MM.1S (cell line): ENCODE results near the gene SH3PXD2A.

Experiments used
- DNase-seq: peaks from one replicate; pipeline ENCODE4 v3.0.0-alpha.2; 2015
- H2AFZ ChIP-seq: fragments of 300-600 bp; sonication (generic); 2 replicates; pipeline ENCODE4 v1.6.0; 2016; ENCODE audit warnings: antibody characterized with exemption, low read length
- H3F3A ChIP-seq: fragments of 300-600 bp; sonication (generic); 2 replicates; pipeline ENCODE4 v1.6.1; 2016; ENCODE audit warnings: mild to moderate bottlenecking, antibody characterized with exemption, low read length, moderate library complexity, mixed read lengths; ENCODE audit not compliant: insufficient read depth
- H3K27ac ChIP-seq: fragments of 300-600 bp; sonication (generic); 2 replicates; pipeline ENCODE4 v1.5.1; 2016; ENCODE audit warnings: mild to moderate bottlenecking, low read length
- H3K27me3 ChIP-seq: fragments of 300-600 bp; sonication (generic); replicated peaks from 2 replicates; pipeline ENCODE4 v1.6.0; 2016; ENCODE audit warnings: low read length; ENCODE audit not compliant: insufficient read depth
- H3K36me3 ChIP-seq: fragments of 300-600 bp; sonication (generic); replicated peaks from 2 replicates; pipeline ENCODE4 v1.6.1; 2016; ENCODE audit warnings: mild to moderate bottlenecking, low read length, mixed read lengths; ENCODE audit not compliant: insufficient read depth
- H3K4me1 ChIP-seq: fragments of 300-600 bp; sonication (generic); 2 replicates; pipeline ENCODE4 v1.6.1; 2016; ENCODE audit warnings: low read length, mixed read lengths
- H3K4me2 ChIP-seq: fragments of 300-600 bp; sonication (generic); 2 replicates; pipeline ENCODE4 v1.6.0; 2016; ENCODE audit warnings: low read depth, low read length
- H3K4me3 ChIP-seq: fragments of 300-600 bp; sonication (generic); 2 replicates; pipeline ENCODE4 v1.5.1; 2016; ENCODE audit warnings: low read length, mixed read lengths
- H3K79me2 ChIP-seq: fragments of 300-600 bp; sonication (generic); 2 replicates; pipeline ENCODE4 v1.6.1; 2016; ENCODE audit warnings: mixed run types, low read length, mixed read lengths
- H3K9ac ChIP-seq: fragments of 300-600 bp; sonication (generic); 2 replicates; pipeline ENCODE4 v1.6.1; 2016; ENCODE audit warnings: low read length, mixed read lengths
- H3K9me2 ChIP-seq: fragments of 300-600 bp; sonication (generic); replicated peaks from 2 replicates; pipeline ENCODE4 v1.6.1; 2016; ENCODE audit warnings: mild to moderate bottlenecking, low read length, mixed read lengths; ENCODE audit not compliant: insufficient read depth
- H3K9me3 ChIP-seq: fragments of 300-600 bp; sonication (generic); replicated peaks from 2 replicates; pipeline ENCODE4 v1.6.1; 2016; ENCODE audit warnings: mild to moderate bottlenecking, low read length, mixed read lengths; ENCODE audit not compliant: insufficient read depth
- H4K20me1 ChIP-seq: fragments of 300-600 bp; sonication (generic); 2 replicates; pipeline ENCODE4 v1.6.1; 2016; ENCODE audit warnings: mild to moderate bottlenecking, low read length, moderate library complexity, mixed read lengths; ENCODE audit not compliant: insufficient read depth
- EZH2 ChIP-seq: fragments of 300-600 bp; sonication (generic); optimal IDR thresholded peaks from 2 replicates; pipeline ENCODE3; 2017; ENCODE audit warnings: low read depth, mild to moderate bottlenecking, antibody characterized with exemption, low read length, mixed read lengths
- EZH2phosphoT487 ChIP-seq: fragments of 300-600 bp; sonication (generic); IDR thresholded peaks from 2 replicates; pipeline ENCODE4 v1.6.1; 2018; ENCODE audit warnings: antibody characterized with exemption, low read length
- TF ChIP-seq, protein P1 (sequence below): fragments of 300-600 bp; sonication (generic); IDR thresholded peaks from 2 replicates; pipeline ENCODE4 v1.5.1; 2016; ENCODE audit warnings: antibody characterized with exemption, low read length, mixed read lengths

SH3PXD2A gene

DNA sequence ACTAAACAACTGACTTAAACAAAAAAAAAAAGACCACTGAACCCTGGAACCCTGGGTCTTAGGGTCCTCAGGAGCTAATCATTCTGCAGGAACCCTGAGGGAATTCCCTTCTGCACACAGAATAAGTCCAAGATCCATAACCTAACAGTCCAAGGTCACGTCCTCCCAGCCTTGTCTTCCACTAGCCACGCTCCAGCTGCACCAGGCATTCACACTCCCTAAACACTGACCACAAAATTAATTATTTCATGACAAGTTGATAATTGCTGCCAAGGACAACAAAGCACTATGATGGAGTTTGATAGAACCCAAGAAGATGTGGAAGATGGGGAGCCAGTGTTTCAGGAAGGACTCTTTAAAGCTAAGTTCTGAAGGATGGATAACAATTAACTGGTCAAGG, 130.6 kb downstream of the SH3PXD2A start:
- DNase-seq = no peak
- H3K4me3 ChIP-seq = no peak overlapping the region
- H3K27me3 ChIP-seq = no peaks in the 10 kb centered on the region
- H3K9me3 ChIP-seq = no peaks in the 10 kb centered on the region
- TF ChIP-seq EZH2phosphoT487 (no peak), EZH2 (no peak)
- H3F3A ChIP-seq = no peaks in the 10 kb centered on the region
- no peak overlapping the region for H3K4me2 ChIP-seq
- no peaks in the 10 kb centered on the region for H4K20me1 ChIP-seq
- H3K27ac ChIP-seq = no peak overlapping the region
- H3K9me2 ChIP-seq = no peaks in the 10 kb centered on the region
- H3K79me2 ChIP-seq = no peaks in the 10 kb centered on the region
- H3K36me3 ChIP-seq = no peaks in the 10 kb centered on the region
- no peaks in the 10 kb centered on the region for H3K4me1 ChIP-seq
- no peak overlapping the region for H2AFZ ChIP-seq
- no peak overlapping the region for H3K9ac ChIP-seq

DNA sequence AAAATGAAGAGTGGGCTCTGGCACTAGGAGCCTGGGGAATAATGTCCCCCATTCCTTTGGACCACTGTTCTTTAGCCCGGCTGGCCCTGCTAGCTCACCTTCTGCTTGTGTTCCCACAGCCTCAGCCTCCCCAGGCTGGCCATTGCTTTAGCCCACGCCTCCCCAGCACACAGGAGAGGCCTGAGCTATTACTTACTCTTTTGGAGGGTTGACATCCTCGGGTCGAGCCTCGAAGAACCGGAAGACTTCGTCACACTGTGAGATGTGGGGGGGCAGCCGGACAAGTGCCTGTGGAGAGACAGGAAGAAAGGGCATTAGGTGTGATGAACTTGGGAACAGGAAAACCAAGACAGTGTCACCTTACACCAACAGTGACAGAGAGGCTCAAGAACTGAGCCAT, 131.3 kb downstream of the SH3PXD2A start:
- TF ChIP-seq EZH2 (no peak), EZH2phosphoT487 (no peak)
- TF ChIP-seq, protein P1, sequence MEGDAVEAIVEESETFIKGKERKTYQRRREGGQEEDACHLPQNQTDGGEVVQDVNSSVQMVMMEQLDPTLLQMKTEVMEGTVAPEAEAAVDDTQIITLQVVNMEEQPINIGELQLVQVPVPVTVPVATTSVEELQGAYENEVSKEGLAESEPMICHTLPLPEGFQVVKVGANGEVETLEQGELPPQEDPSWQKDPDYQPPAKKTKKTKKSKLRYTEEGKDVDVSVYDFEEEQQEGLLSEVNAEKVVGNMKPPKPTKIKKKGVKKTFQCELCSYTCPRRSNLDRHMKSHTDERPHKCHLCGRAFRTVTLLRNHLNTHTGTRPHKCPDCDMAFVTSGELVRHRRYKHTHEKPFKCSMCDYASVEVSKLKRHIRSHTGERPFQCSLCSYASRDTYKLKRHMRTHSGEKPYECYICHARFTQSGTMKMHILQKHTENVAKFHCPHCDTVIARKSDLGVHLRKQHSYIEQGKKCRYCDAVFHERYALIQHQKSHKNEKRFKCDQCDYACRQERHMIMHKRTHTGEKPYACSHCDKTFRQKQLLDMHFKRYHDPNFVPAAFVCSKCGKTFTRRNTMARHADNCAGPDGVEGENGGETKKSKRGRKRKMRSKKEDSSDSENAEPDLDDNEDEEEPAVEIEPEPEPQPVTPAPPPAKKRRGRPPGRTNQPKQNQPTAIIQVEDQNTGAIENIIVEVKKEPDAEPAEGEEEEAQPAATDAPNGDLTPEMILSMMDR = no peak
- H3K36me3 ChIP-seq = no peaks in the 10 kb centered on the region
- H3K4me3 ChIP-seq = no peak overlapping the region
- no peaks in the 10 kb centered on the region for H3F3A ChIP-seq
- no peak overlapping the region for H3K4me2 ChIP-seq
- no peaks in the 10 kb centered on the region for H3K9me3 ChIP-seq
- H3K9me2 ChIP-seq = no peaks in the 10 kb centered on the region
- no peak overlapping the region for H3K9ac ChIP-seq
- H3K4me1 ChIP-seq = no peaks in the 10 kb centered on the region
- no peak for DNase-seq
- no peaks in the 10 kb centered on the region for H4K20me1 ChIP-seq
- no peak overlapping the region for H3K27ac ChIP-seq
- no peaks in the 10 kb centered on the region for H3K27me3 ChIP-seq
- H2AFZ ChIP-seq = no peak overlapping the region
- no peaks in the 10 kb centered on the region for H3K79me2 ChIP-seq

DNA sequence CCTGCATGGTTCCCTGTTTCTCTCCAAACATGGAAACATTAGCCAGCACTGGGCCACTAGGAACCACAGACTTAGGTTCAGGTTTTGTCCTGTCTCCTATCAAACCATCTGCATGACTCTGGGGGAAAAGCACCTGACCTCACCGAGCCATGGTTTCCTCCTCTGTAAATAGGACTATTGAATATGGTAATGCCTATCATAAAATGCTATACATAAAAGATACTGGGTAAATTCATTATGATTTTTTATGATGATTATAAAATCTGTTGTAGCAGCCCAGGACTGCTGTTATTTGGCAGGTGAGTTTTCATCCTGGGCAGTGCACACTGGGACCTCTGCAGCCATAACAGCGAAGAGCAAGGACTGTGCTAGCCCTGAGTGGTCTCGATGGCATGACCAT, 131.8 kb downstream of the SH3PXD2A start:
- TF ChIP-seq EZH2 = no peak
- TF ChIP-seq, protein P1 = no peak
- TF ChIP-seq EZH2phosphoT487 = no peak

DNA sequence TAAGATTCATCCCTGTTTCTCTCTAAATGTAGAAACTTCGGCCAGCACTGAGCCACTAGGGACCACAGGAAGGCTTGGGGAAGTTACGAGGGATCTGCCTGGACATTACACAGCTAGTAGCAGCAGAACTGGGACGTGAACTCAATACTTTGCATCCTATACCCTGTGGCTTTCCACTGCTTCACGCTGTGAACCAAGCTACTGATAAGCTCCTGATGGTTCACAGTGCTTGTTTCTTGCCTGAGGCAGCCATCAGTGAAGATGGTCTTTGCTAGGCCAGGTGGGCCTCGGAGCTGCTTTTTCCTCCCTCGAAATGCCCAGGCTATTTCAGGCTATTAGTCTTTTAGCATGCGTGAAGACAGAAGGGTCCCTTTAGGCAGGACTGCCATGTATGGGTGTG, 132.7 kb downstream of the SH3PXD2A start:
- H4K20me1 ChIP-seq = no peaks in the 10 kb centered on the region
- no peaks in the 10 kb centered on the region for H3K36me3 ChIP-seq
- no peak overlapping the region for H3K27ac ChIP-seq
- H3F3A ChIP-seq = no peaks in the 10 kb centered on the region
- H3K79me2 ChIP-seq = no peaks in the 10 kb centered on the region
- H3K4me3 ChIP-seq = no peak overlapping the region
- no peak overlapping the region for H2AFZ ChIP-seq
- no peaks in the 10 kb centered on the region for H3K27me3 ChIP-seq
- DNase-seq = no peak
- H3K9ac ChIP-seq = no peak overlapping the region
- no peaks in the 10 kb centered on the region for H3K9me3 ChIP-seq
- H3K4me1 ChIP-seq = no peaks in the 10 kb centered on the region
- H3K4me2 ChIP-seq = no peak overlapping the region
- TF ChIP-seq EZH2phosphoT487 (no peak), EZH2 (no peak)
- TF ChIP-seq, protein P1 = no peak
- H3K9me2 ChIP-seq = no peaks in the 10 kb centered on the region

More for the DNA sequence above, 131.8 kb downstream of the SH3PXD2A start:
- Histone ChIP-seq H2AFZ (no peak overlapping the region), H3K4me2 (no peak overlapping the region), H3K79me2 (no peaks in the 10 kb centered on the region), H3K9me3 (no peaks in the 10 kb centered on the region), H3K4me3 (no peak overlapping the region), H3K27me3 (no peaks in the 10 kb centered on the region), H3K4me1 (no peaks in the 10 kb centered on the region), H3K27ac (no peak overlapping the region), H3K9ac (no peak overlapping the region), H3K36me3 (no peaks in the 10 kb centered on the region), H3K9me2 (no peaks in the 10 kb centered on the region), H3F3A (no peaks in the 10 kb centered on the region), H4K20me1 (no peaks in the 10 kb centered on the region)
- DNase-seq = no peak
